Measurements from ENCODE around the gene FALEC. TPM values are rescaled to one million over a fixed set of nuclear protein-coding genes. Genes with fewer than 3 reads are reported as not detected.
"Not testable (repeated sequence)": the region's sequence is repeated elsewhere in the genome, so short reads cannot be mapped to it uniquely, and the experiment has no call there.

The FALEC gene
- total RNA-seq, 6 experiments from 2014 or later = not detected

GRCh38 chr1:150564051-150564991 is 48.8 kb downstream of the FALEC start:
- TF ChIP-seq POLR2A (IDR thresholded peaks at IDR 0.05) = no peak
- no peak for TF ChIP-seq CTCF (IDR thresholded peaks at IDR 0.05)
- Histone ChIP-seq H3K4me3 (no peak overlapping the region), H3K9me3 (no peaks in the 10 kb centered on the region), H3K27me3 (no peaks in the 10 kb centered on the region), H3K27ac (peak overlapping the region; percentile 94 to 99 (median 99)), H3K36me3 (no peaks in the 10 kb centered on the region), H3K4me1 (peaks cover 0 to 90% (median 40%) of the 10 kb centered on the region in 4 donors)
- WGBS (ENCODE audit: insufficient coverage, low coverage, low lambda C conversion rate, missing lambda C conversion rate) = 41% methylated on average over 5 of the region's 5 CpGs
- no peak for DNase-seq
- ATAC-seq = no peak
- intact Hi-C loops (cut with DNase I) = loop anchor here in 1 of 2 donors (5.0 kb wide), 1 partner anchor 53 kb away; no protein-coding TSS in a partner anchor

GRCh38 chr1:150565240-150565991 is 49.9 kb downstream of the FALEC start:
- ATAC-seq; intact Hi-C loops (cut with DNase I); H3K27me3 ChIP-seq; DNase-seq; H3K9me3 ChIP-seq; H3K4me3 ChIP-seq; H3K36me3 ChIP-seq: not testable (repeated sequence)
- 84% methylated on average over 14 of the region's 14 CpGs for WGBS (ENCODE audit: insufficient coverage, low coverage, low lambda C conversion rate, missing lambda C conversion rate)
- H3K27ac ChIP-seq = peak overlapping the region; percentile 62 to 99 (median 94)
- H3K4me1 ChIP-seq = peaks cover 0 to 88% (median 42%) of the 10 kb centered on the region in 4 donors

GRCh38 chr1:150566589-150567340 is 51.2 kb downstream of the FALEC start:
- intact Hi-C loops (cut with DNase I) = no loop called here
- no peaks in the 10 kb centered on the region for H3K36me3 ChIP-seq
- 90% methylated on average over 6 of the region's 12 CpGs for WGBS (ENCODE audit: insufficient coverage, low coverage, low lambda C conversion rate, missing lambda C conversion rate)
- DNase-seq (no peak), ATAC-seq (no peak)
- no peaks in the 10 kb centered on the region for H3K27me3 ChIP-seq
- peaks cover 0 to 94% (median 45%) of the 10 kb centered on the region in 4 donors for H3K4me1 ChIP-seq
- H3K4me3 ChIP-seq = peak overlapping the region in 2 of 3 donors; percentile 36 to 49
- H3K9me3 ChIP-seq = no peaks in the 10 kb centered on the region
- peak overlapping the region; percentile 87 to 99 (median 94) for H3K27ac ChIP-seq
- TF ChIP-seq CTCF (IDR thresholded peaks at IDR 0.05) (no peak), POLR2A (IDR thresholded peaks at IDR 0.05) (no peak)

GRCh38 chr1:150567341-150567716 is 51.8 kb downstream of the FALEC start:
- TF ChIP-seq CTCF (IDR thresholded peaks at IDR 0.05) (no peak), POLR2A (IDR thresholded peaks at IDR 0.05) (peak; percentile 6)
- Histone ChIP-seq H3K4me1 (peaks cover 0 to 89% (median 42%) of the 10 kb centered on the region in 4 donors), H3K4me3 (peak overlapping the region; percentile 8 to 49 (median 36)), H3K27me3 (no peaks in the 10 kb centered on the region), H3K27ac (peak overlapping the region; percentile 87 to 99 (median 94)), H3K9me3 (no peaks in the 10 kb centered on the region), H3K36me3 (peaks cover 0 to 4% (median 0%) of the 10 kb centered on the region in 4 donors)
- ATAC-seq (peak in 3 of 4 donors; percentile 0 to 9 (median 1)), DNase-seq (no peak)
- intact Hi-C loops (cut with DNase I) = no loop called here
- 1% methylated on average over 3 of the region's 3 CpGs for WGBS (ENCODE audit: insufficient coverage, low coverage, low lambda C conversion rate, missing lambda C conversion rate)

All from right lobe of liver (tissue), 6 donors.